GM18873 (cell line): ENCODE results near the gene F3.
"Not testable (repeated sequence)": the region's sequence is repeated elsewhere in the genome, so short reads cannot be mapped to it uniquely, and the experiment has no call there.

Source experiments
- ATAC-seq: cut with Tn5 transposase; IDR thresholded peaks from one replicate; pipeline ENCODE4 v1.9.1; 2021; ENCODE audit warnings: mild to moderate bottlenecking, moderate library complexity, moderate number of reproducible peaks; ENCODE audit not compliant: unreplicated experiment, low FRiP score

Gene F3

DNA sequence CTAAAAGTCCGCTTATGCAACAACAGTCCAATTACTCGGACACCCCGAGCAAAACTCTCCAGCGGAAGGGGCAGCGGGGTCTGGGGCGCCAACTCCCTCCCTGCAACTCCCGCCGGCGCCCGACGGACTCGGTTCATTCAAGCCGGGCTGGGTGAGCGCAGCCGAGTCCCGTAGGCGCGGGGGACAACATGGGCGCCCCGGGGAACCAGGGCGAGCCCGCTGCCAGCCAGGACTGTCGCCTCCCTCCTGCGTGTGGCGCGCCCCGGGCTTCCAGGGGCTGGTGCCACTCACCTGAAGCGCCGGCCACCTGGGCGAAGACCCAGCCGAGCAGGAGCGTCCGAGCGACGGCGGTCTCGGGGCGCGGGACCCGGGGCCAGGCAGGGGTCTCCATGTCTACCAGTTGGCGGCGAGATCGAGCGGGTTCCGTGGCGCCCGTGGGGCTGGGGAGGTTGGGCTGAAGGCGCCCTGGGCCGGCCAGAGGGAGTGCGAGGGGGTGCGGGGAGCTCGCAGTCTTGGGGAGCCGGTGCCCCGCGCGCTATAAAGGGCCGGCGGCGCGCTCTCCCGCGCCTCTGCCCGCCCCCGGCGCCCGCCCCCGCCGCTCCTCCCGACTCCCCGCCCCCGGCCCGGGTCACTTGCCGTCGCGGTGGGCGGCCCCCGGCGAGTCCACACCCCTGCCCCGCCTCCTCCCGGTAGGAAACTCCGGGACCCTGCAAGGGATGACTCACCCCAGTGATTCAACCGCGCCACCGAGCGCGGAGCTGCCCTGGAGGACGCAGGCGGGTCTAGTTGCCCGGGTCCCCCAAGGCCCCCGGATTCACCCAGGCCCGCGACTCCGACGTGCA lies at the start of gene F3:
F3 (minus strand) TSS at position 514 of the 842 bp plus-strand sequence; CDS start at position 391, 123 bp downstream.
- no peak for ATAC-seq

GRCh38 chr1:94590203-94591137 lies 48.9 kb upstream of the F3 start:
- ATAC-seq, result no peak

GRCh38 chr1:94589728-94590127 lies 48.2 kb upstream of the F3 start:
- ATAC-seq, result no peak

DNA sequence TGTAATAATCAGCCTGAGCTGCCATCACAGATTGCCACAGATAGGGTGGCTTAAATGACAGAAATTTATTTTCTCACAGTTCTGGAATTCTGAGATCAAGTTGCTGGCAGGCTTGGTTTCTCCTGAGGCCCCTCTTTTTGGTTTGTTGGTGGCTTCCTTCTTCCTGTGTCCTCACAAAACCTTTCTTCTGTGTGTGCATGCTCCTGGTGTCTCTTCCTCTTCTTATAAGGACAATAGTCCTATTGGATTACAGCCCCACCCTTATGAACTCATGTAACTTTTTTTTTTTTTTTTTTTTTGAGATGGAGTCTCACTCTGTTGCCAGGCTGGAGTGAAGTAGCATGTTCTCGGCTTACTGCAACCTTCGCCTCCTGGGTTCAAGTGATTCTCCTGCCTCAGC lies 41.0 kb upstream of the F3 start:
- no peak for ATAC-seq

DNA sequence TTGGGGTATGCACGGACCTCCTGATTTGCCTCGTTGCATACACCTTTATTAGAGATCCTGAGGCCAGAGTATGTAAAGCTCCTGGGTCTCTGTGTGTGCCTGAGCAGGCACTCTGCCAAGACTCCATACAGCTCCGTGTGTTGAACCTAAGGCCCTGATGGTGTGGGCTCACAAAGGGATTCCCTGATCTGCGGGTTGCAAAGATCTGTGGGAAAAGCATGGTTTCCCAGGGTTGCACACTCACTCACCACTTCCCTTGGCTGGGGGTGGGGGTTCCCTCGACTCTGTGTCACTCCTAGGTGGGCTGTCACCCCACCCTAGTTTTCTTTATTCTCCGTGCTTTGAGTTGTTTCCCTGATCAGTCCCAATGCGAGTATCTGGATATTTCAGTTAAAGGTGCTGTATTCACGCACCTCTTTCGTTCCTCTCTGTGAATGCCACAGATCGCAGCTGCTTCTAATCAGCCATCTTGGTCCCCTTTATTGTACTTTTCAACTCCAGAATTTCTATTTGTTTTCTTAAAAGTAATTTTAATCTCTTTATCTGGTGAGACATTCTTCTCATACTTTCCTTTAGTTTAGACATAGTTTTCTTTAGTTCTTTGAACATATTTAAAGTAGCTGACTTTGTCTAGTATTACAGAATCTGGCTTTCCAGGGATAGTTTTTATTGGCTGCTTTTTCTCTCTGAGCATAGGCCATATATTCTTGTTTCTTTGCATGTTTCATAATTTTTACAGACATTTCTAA lies 39.0 kb upstream of the F3 start:
- ATAC-seq, result no peak

- no peak for ATAC-seq
These were observed 38.3 kb upstream of the F3 start for GRCh38 chr1:94579876-94580294.

- ATAC-seq, result no peak
These were observed 37.3 kb upstream of the F3 start for GRCh38 chr1:94578856-94579255.

GRCh38 chr1:94573917-94574316 lies 32.4 kb upstream of the F3 start:
- ATAC-seq, result not testable (repeated sequence)

GRCh38 chr1:94572780-94573179 lies 31.2 kb upstream of the F3 start:
- no peak for ATAC-seq

DNA sequence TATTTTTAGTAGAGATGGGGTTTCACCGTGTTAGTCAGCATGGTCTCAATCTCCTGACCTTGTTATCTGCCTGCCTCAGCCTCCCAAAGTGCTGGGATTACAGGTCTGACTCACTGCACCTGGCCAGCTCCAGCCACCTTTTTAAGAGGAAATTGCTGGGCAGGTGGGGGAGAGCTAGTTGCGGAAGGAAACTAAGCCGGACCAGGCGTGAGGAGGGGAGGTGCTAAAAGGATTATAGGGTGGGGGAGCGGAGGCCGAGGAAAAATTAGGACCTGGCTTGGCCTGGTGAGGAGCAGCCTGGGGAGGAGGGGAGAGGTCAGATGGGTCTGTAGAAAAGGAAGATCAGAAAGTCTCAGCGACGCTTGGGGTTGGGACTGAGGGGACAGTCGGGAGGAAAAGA lies 29.4 kb upstream of the F3 start:
- not testable (repeated sequence) for ATAC-seq

- ATAC-seq, result not testable (repeated sequence)
These were observed 27.2 kb upstream of the F3 start for GRCh38 chr1:94568806-94569205.

DNA sequence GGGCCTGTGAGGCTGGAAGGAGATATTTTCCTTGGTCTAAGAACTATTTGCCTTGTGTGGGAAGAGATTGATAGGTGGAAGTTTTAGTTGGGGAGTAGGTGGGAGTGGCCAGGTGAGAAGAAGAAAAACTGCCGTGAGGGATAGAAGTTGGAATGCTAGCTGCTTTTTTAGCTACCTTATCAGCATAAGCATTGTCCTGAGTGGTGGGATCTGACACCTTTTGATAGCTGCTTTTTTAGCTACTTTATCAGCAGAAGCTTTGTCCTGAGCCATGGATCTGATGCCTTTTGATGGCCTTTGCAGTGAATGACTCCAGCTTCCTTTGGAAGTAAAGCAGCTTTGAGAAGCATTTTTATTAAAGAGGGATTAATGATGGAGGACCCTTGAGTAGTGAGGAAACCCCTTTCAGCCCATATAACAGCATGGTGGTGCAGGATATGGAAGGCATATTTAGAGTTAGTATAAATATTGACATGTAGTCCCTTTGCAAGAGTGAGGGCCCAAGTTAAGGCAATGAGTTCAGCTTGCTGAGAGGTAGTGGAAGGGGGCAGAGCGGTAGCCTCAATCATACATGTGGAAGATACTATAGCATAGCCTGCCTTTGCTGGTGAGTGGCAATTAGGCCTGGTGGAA lies 26.5 kb upstream of the F3 start:
- not testable (repeated sequence) for ATAC-seq

DNA sequence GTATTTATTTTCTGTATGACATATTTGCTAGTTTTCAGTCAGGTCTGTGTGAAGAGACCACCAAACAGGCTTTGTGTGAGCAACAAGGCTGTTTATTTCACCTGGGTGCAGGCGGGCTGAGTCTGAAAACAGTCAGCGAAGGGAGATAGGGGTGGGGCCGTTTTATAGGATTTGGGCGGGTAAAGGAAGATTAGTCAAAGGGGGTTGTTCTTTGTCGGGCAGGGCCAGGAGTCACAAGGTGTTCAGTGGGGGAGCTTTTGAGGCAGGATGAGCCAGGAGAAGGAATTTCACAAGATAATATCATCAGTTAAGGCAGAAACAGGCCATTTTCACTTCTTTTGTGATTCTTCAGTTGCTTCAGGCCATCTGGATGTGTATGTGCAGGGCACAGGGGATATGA lies 24.9 kb upstream of the F3 start:
- ATAC-seq, result not testable (repeated sequence)

GRCh38 chr1:94565901-94566300 lies 24.3 kb upstream of the F3 start:
- ATAC-seq, result no peak

GRCh38 chr1:94562519-94563260 lies 21.1 kb upstream of the F3 start:
- ATAC-seq, result no peak

DNA sequence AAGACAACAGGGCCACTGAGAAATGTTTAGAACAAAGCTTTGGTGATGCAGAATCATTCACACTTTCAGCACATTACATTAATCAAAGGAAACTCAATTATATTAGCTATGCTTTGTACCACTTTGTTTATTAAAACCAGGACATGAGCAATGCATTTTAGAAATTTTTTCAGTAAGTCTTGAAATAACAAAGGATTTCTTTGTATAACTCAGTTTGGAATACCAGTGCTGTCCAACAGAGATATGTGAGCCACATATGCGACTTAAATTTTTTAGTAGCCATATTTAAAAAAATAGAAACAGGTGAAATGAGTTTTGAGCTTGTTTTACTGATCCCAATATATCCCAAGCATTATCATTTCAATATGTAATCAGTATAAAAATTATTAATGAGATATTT lies 18.8 kb upstream of the F3 start:
- no peak for ATAC-seq

DNA sequence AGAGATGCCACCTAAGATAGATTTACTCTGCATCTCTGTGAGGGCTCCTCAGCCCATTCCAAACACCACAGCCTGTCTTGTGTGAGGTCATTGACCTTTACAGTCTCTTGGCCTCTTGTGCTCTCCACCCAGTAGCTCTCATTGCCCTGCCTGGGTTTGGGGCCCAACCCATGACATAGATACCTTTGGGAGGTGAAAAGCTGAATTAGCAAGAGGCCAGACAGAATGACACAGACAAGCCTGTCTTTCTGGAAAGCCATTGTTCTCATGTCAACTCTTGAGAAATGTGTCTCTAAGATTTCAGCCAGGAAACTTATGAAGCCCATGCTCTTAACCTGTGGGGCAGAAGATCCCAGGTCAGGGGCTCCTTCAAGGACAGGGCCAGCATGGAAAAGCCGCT lies 18.4 kb upstream of the F3 start:
- no peak for ATAC-seq

DNA sequence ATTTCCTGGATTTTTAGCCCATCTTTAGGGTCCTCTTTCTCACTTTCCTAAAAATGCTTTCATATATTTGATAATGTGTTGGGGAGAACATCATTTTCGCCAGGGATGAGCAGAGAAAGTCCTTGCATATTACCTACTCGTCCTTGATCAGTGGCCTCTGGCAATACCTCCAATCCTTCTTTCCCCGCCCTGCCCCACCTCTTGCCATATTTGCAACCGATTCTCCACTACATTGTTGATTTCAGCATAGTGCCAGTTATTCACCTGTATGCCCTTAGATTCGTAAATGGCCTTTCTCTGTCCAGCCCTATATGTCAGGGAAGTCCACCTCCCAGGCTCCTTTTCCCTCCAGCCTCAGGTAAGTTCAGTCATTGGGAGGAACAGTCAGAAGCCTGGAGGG lies 13.5 kb upstream of the F3 start:
- ATAC-seq, result no peak

DNA sequence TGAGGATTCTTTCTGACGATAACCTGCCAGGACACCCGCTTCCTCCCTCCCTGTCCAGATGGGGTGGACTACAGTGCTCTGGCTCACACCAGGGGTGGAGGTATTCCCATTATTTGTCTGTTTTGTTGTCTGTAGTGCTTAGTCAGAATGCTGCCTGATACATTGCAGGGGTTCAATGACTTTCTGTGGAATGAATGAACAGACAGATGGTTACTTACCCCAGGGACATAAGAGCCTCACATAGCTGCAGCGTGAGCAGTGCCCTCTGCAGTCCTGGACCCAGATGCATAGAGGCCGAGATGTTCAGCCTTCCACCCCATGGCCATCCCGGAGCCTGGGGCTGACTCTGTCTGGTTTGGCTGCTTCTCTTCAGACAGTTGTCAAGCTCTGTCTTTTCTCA lies 13.0 kb upstream of the F3 start:
- ATAC-seq, result no peak

DNA sequence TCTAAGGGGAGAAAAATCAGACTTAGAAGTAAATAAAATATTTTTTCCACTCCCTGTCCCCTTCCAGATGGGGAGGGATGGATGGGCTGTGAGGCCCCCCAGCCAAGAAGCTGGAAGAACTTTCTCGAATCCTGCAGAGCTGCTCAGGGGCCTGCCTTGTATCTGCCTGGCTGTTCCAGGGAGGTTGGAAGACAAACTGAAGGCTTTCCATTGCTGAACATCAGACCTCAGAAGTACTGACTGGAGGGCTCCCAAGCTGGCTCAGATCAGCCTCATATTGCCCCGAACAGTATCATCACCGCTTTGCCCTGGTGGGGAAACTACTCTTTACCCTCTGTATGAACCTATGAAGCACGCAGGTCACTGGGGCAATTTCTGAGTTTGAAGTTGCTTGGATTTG lies 12.4 kb upstream of the F3 start:
- no peak for ATAC-seq
